Progenitor cell of endocrine pancreas (in vitro differentiated cells): ENCODE results near the gene COPZ2. TPM values are rescaled to one million over a fixed set of nuclear protein-coding genes. Genes with fewer than 3 reads are reported as not detected.

ENCODE experiments used
- DNase-seq: peaks from one replicate; pipeline ENCODE4 v3.0.0; 2021; ENCODE audit warnings: low spot score; ENCODE audit not compliant: unreplicated experiment
- H3K27ac Mint-ChIP-seq: 2 replicates; pipeline ENCODE4 v1.8.0; 2021; ENCODE audit warnings: mild to moderate bottlenecking, moderate library complexity, mixed read lengths
- H3K27me3 Mint-ChIP-seq: 2 replicates; pipeline ENCODE4 v1.8.0; 2021; ENCODE audit warnings: mixed read lengths
- H3K36me3 Mint-ChIP-seq: 2 replicates; pipeline ENCODE4 v1.8.0; 2022; ENCODE audit warnings: mixed read lengths; ENCODE audit not compliant: insufficient read depth
- H3K4me1 Mint-ChIP-seq: 2 replicates; pipeline ENCODE4 v1.8.0; 2021; ENCODE audit warnings: low read depth, mixed read lengths
- H3K4me3 Mint-ChIP-seq: 2 replicates; pipeline ENCODE4 v1.8.0; 2021; ENCODE audit warnings: low read depth, mild to moderate bottlenecking, moderate library complexity, mixed read lengths
- H3K9me3 Mint-ChIP-seq: 2 replicates; pipeline ENCODE4 v1.8.0; 2021; ENCODE audit warnings: low read depth, mixed read lengths
- total RNA-seq: library from RNA; stranded (reverse); gene quantifications from 2 replicates; pipeline ENCODE4 v1.2.1, GENCODE V29; 2021
- TF ChIP-seq, protein P1 (sequence below): fragments of 200-600 bp; sonication (generic); IDR thresholded peaks from one replicate; pipeline ENCODE4 v1.5.0; 2021; ENCODE audit warnings: antibody characterized with exemption, mild to moderate bottlenecking; ENCODE audit not compliant: unreplicated experiment

Gene COPZ2
- total RNA-seq, 1 donor from 2014 or later, result not detected

DNA sequence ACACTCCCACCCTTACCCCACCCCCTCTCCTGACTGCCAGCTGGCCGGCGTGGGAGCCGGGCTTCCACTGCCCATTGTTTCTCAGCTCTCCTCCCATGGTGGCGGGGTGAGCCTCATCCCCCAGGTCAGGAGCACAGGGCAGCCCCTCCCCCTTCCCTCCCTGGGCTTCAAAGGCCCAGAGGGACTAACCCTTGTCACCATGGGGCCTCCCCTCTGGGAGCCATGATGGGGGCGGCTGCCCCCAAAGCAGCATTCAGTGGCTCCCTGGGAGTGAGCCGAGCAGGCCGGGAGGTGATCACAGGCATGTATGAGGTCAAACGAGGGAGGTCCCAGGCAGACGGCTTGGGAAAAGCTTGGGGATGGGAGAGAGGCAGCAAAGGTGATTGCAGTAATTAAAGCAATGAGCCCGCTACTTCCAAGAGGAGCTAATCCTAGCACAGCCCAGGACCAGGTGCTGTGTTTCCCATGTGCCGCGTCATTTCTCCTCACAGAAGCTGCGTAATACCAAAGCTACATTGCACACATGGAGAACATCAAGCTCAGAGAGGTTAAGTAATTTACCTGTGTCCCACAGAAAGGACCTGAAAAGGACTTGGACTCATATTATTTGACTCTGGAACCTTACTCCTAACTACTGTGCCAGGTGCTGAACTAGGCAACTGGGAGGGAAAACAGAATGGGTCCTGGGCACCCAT is 42.2 kb downstream of the COPZ2 start:
- Mint-ChIP-seq H3K36me3 (no peaks in the 10 kb centered on the region), H3K27me3 (no peaks in the 10 kb centered on the region), H3K9me3 (no peaks in the 10 kb centered on the region), H3K27ac (peak overlapping the region; percentile 94), H3K4me3 (no peak overlapping the region), H3K4me1 (peaks cover 60% of the 10 kb centered on the region)
- DNase-seq, result no peak
- TF ChIP-seq, protein P1, sequence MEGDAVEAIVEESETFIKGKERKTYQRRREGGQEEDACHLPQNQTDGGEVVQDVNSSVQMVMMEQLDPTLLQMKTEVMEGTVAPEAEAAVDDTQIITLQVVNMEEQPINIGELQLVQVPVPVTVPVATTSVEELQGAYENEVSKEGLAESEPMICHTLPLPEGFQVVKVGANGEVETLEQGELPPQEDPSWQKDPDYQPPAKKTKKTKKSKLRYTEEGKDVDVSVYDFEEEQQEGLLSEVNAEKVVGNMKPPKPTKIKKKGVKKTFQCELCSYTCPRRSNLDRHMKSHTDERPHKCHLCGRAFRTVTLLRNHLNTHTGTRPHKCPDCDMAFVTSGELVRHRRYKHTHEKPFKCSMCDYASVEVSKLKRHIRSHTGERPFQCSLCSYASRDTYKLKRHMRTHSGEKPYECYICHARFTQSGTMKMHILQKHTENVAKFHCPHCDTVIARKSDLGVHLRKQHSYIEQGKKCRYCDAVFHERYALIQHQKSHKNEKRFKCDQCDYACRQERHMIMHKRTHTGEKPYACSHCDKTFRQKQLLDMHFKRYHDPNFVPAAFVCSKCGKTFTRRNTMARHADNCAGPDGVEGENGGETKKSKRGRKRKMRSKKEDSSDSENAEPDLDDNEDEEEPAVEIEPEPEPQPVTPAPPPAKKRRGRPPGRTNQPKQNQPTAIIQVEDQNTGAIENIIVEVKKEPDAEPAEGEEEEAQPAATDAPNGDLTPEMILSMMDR, result no peak

DNA sequence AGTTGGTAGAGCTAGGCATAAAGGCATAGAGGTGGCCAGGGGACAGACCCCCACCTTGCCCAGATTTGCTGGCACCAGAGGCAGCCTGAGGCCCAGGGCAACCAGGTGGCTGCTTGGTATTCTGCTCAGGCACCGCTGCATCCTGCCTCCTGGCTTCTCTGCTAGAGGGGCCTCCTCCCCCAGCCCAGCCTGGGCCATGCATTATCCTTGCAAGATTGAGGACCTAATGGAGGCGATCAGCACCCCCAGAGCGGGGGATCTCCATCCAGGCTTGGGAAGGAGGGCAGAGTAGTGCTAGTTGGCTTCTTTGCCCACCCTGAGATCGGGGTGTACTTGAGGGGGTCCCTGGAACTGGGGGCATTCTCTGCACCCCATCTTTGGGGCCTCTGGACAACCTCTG is 42.9 kb downstream of the COPZ2 start:
- H3K36me3 Mint-ChIP-seq, result no peaks in the 10 kb centered on the region
- no peaks in the 10 kb centered on the region for H3K9me3 Mint-ChIP-seq
- TF ChIP-seq, protein P1, result no peak
- H3K4me3 Mint-ChIP-seq, result no peak overlapping the region
- H3K27me3 Mint-ChIP-seq, result no peaks in the 10 kb centered on the region
- peaks cover 61% of the 10 kb centered on the region for H3K4me1 Mint-ChIP-seq
- DNase-seq, result no peak
- peak overlapping the region; percentile 87 for H3K27ac Mint-ChIP-seq

DNA sequence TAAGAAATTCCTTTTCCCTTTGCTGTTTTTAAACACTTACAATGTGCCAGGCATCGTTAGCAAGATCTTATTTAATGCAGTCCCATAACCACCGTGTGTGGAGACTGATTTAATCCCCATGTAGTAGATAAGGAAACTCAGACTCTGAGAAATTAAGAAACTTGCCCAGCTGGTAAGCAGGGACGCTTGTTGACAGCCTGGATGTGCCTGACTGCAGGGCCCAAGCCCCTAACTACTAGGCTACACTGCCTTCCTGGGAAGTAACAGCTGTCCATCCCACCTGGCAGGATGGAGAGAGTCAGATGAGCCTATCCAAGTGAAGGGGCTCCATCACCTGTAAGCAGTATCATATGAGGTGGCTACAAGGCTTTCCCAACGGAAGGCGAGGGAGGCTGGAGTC is 43.6 kb downstream of the COPZ2 start:
- Mint-ChIP-seq H3K4me1 (peaks cover 66% of the 10 kb centered on the region), H3K27ac (peak overlapping the region; percentile 74), H3K9me3 (no peaks in the 10 kb centered on the region), H3K36me3 (no peaks in the 10 kb centered on the region), H3K27me3 (no peaks in the 10 kb centered on the region), H3K4me3 (no peak overlapping the region)
- TF ChIP-seq, protein P1, result no peak
- no peak for DNase-seq

- no peak for DNase-seq
- Mint-ChIP-seq H3K4me3 (no peak overlapping the region), H3K36me3 (no peaks in the 10 kb centered on the region), H3K27me3 (no peaks in the 10 kb centered on the region), H3K27ac (no peak overlapping the region), H3K4me1 (peaks cover 73% of the 10 kb centered on the region), H3K9me3 (no peaks in the 10 kb centered on the region)
- TF ChIP-seq, protein P1, result no peak
Observed at GRCh38 chr17:47993031-47993564, 44.5 kb downstream of the COPZ2 start.

DNA sequence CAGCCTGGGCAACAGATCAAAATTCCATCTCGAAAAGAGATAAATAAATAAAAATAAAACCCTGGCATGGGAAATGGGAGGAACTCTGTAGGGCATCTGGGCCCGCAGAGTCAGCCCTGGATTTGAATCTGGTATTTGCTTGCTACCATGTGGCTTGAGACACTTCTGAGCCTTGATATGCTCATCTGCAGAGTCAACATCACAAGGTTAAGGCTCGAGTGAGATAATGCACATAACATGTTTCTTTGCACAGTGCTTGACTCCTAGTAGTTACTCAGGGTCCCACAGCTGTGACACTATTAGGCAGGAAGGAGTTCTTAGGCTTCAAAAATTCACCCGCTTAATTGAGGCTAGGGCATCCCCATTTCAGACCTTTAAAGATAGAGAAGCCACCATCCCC is 45.4 kb downstream of the COPZ2 start:
- H3K4me1 Mint-ChIP-seq, result peaks cover 78% of the 10 kb centered on the region
- TF ChIP-seq, protein P1, result no peak
- no peaks in the 10 kb centered on the region for H3K27me3 Mint-ChIP-seq
- H3K36me3 Mint-ChIP-seq, result no peaks in the 10 kb centered on the region
- no peaks in the 10 kb centered on the region for H3K9me3 Mint-ChIP-seq
- no peak for DNase-seq
- peak overlapping the region; percentile 48 for H3K27ac Mint-ChIP-seq
- no peak overlapping the region for H3K4me3 Mint-ChIP-seq
